ENCODE results near the gene CTSG. TPM values are rescaled to one million over a fixed set of nuclear protein-coding genes. Genes with fewer than 3 reads are reported as not detected.
"Not testable (repeated sequence)": the region's sequence is repeated elsewhere in the genome, so short reads cannot be mapped to it uniquely, and the experiment has no call there.

CTSG gene
- total RNA-seq, 1 donor from 2014 or later: not detected

DNA sequence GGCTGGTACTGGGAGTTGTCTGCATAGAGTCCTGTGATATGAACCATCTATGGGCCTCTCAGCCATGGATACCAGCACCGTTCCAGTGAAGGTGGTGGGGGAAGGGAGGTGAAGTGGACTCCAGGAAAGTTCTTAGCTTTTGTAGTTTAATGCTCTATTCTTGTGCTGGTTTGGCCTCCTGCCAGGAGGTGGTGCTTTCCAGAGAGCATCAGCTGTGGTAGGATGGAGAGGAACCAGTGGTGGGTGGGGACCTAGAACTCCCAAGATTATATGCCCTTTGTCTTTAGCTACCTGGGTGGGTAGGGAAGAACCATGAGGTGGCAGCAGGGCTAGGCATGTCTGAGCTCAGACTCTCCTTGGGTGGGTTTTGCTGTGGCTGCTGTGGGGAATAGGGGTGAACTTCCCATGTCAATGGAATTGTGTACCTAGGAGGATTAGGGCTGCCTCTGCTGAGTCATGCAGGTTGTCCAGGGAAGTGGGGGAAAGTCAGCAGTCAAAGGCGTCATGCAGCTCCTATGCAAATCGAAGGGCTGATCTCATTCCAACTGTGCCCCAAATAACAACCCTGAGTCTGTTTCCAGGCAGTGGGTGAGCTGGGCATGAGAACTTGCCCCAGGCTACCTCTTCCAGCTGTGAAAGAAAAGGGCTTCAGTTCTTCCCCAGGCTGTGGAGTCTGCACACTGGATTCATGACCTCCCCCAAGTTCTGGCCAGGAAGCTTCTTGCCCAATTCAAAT is 19.2 kb upstream of the CTSG start:
- Mint-ChIP-seq H3K27ac (ENCODE audit: unreplicated experiment) (no peak overlapping the region), H3K36me3 (ENCODE audit: unreplicated experiment) (no peaks in the 10 kb centered on the region), H3K27me3 (ENCODE audit: unreplicated experiment) (peaks cover under 1% of the 10 kb centered on the region), H3K9me3 (ENCODE audit: unreplicated experiment) (peaks cover 3% of the 10 kb centered on the region), H3K4me1 (ENCODE audit: low read depth, unreplicated experiment) (no peaks in the 10 kb centered on the region), H3K4me3 (ENCODE audit: unreplicated experiment) (no peak overlapping the region)
- no peak for DNase-seq
- TF ChIP-seq, protein P1, sequence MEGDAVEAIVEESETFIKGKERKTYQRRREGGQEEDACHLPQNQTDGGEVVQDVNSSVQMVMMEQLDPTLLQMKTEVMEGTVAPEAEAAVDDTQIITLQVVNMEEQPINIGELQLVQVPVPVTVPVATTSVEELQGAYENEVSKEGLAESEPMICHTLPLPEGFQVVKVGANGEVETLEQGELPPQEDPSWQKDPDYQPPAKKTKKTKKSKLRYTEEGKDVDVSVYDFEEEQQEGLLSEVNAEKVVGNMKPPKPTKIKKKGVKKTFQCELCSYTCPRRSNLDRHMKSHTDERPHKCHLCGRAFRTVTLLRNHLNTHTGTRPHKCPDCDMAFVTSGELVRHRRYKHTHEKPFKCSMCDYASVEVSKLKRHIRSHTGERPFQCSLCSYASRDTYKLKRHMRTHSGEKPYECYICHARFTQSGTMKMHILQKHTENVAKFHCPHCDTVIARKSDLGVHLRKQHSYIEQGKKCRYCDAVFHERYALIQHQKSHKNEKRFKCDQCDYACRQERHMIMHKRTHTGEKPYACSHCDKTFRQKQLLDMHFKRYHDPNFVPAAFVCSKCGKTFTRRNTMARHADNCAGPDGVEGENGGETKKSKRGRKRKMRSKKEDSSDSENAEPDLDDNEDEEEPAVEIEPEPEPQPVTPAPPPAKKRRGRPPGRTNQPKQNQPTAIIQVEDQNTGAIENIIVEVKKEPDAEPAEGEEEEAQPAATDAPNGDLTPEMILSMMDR (IDR thresholded peaks at IDR 0.05; ENCODE audit: partially characterized antibody, unreplicated experiment): no peak

DNA sequence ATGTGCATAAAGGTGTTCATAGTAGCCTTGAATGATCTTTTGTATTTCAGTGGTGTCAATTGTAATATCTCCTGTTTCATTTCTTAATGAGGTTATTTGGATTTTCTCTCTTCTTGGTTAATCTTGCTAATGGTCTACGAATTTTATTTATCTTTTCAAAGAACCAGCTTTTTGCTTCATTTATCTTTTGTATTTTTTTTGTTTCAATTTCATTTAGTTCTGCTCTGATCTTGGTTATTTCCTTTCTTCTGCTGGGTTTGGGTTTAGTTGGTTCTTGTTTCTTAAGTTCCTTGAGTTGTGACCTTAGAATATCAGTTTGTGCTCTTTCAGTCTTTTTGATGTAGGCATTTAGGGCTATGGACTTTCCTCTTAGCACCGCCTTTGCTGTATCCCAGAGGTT is 15.0 kb upstream of the CTSG start:
- not testable (repeated sequence) for H3K27ac Mint-ChIP-seq (ENCODE audit: unreplicated experiment); H3K36me3 Mint-ChIP-seq (ENCODE audit: unreplicated experiment); H3K27me3 Mint-ChIP-seq (ENCODE audit: unreplicated experiment); H3K4me1 Mint-ChIP-seq (ENCODE audit: low read depth, unreplicated experiment); H3K4me3 Mint-ChIP-seq (ENCODE audit: unreplicated experiment); H3K9me3 Mint-ChIP-seq (ENCODE audit: unreplicated experiment); DNase-seq

DNA sequence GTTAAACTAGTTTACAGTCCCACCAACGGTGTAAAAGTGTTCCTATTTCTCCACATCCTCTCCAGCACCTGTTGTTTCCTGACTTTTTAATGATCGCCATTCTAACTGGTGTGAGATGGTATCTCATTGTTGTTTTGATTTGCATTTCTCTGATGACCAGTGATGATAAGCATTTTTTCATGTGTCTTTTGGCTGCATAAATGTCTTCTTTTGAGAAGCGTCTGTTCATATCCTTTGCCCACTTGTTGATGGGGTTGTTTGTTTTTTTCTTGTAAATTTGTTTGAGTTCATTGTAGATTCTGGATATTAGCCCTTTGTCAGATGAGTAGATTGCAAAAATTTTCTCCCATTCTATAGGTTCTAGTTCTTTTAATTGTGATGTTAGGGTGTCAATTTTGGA is 8.4 kb upstream of the CTSG start:
- not testable (repeated sequence) for H3K9me3 Mint-ChIP-seq (ENCODE audit: unreplicated experiment); H3K36me3 Mint-ChIP-seq (ENCODE audit: unreplicated experiment); H3K4me3 Mint-ChIP-seq (ENCODE audit: unreplicated experiment); H3K27ac Mint-ChIP-seq (ENCODE audit: unreplicated experiment); DNase-seq; H3K27me3 Mint-ChIP-seq (ENCODE audit: unreplicated experiment); H3K4me1 Mint-ChIP-seq (ENCODE audit: low read depth, unreplicated experiment)

DNA sequence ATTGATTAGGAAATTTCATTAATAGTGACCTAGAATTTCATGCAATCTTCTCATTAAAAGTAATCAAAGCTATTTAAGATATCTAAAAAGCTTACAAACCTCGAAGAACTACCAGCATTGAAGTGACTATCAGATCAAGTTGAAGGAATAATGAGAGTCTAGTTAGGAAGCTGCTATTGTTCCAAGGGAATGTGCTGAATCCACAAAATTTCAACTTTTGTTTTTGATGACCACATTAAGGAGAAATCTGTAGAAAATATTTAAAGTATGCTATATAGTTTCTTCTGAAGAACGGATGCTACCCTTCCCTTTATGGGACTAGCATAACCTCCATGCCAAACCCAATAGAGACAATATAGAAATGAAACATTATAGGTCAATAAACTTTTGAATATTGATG is 2.5 kb upstream of the CTSG start:
- Mint-ChIP-seq H3K4me1 (ENCODE audit: low read depth, unreplicated experiment) (no peaks in the 10 kb centered on the region), H3K36me3 (ENCODE audit: unreplicated experiment) (no peaks in the 10 kb centered on the region), H3K27ac (ENCODE audit: unreplicated experiment) (no peak overlapping the region), H3K27me3 (ENCODE audit: unreplicated experiment) (no peaks in the 10 kb centered on the region), H3K9me3 (ENCODE audit: unreplicated experiment) (no peaks in the 10 kb centered on the region), H3K4me3 (ENCODE audit: unreplicated experiment) (no peak overlapping the region)
- TF ChIP-seq, protein P1 (IDR thresholded peaks at IDR 0.05; ENCODE audit: partially characterized antibody, unreplicated experiment): no peak
- no peak for DNase-seq

DNA sequence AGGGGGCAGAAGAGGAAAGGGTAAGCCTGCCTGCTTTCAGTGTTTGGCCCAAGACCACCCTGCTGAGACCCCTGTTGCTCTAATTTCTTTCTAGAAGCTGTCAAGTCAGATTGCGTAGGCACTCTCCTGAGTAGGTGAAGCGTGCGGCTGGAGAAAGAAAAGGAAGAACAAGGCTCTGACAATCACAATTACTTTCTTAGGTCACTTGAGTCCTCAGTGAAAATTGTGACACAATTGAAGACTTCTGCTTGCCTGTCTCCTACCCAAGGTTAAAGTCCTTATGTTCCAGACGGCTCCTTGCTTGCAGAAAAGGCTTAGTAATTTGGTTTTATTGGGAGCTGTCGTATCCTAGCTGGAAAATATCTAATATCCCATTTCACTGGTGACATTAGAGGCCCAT is 721 bp upstream of the CTSG start:
- H3K4me3 Mint-ChIP-seq (ENCODE audit: unreplicated experiment): no peak overlapping the region
- H3K9me3 Mint-ChIP-seq (ENCODE audit: unreplicated experiment): peaks cover 3% of the 10 kb centered on the region
- H3K27ac Mint-ChIP-seq (ENCODE audit: unreplicated experiment): no peak overlapping the region
- no peaks in the 10 kb centered on the region for H3K4me1 Mint-ChIP-seq (ENCODE audit: low read depth, unreplicated experiment)
- DNase-seq: no peak
- H3K27me3 Mint-ChIP-seq (ENCODE audit: unreplicated experiment): no peaks in the 10 kb centered on the region
- TF ChIP-seq, protein P1 (IDR thresholded peaks at IDR 0.05; ENCODE audit: partially characterized antibody, unreplicated experiment): no peak
- no peaks in the 10 kb centered on the region for H3K36me3 Mint-ChIP-seq (ENCODE audit: unreplicated experiment)

DNA sequence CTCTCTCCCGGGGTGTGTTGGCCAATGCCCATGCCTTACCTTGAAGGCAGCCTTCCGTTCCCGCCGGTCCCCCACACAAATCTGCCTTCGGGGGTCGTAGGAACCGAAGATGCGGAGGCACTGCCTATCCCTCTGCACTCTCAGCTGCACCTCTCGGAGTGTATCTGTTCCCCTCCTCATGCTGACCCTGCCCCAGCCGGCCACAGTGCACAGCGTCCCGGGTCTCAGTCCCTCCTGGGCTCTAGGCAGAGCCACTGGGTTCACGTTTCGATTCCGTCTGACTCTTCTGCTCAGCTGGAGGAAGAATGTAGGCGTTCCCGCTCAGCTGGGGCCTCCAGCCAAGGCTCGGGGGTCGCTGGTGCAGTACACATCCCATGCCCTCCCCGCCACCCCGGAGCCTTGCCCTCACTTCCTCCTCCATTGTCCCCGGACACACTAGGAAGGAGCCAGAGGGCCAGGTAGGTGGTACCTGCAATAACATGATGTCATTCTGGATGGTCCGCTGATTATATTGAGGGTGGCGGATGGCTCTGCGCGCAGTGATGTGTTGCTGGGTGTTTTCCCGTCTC is 1.8 kb downstream of the CTSG start:
- TF ChIP-seq, protein P1 (IDR thresholded peaks at IDR 0.05; ENCODE audit: partially characterized antibody, unreplicated experiment): no peak
- no peaks in the 10 kb centered on the region for H3K4me1 Mint-ChIP-seq (ENCODE audit: low read depth, unreplicated experiment)
- no peaks in the 10 kb centered on the region for H3K27me3 Mint-ChIP-seq (ENCODE audit: unreplicated experiment)
- no peak overlapping the region for H3K4me3 Mint-ChIP-seq (ENCODE audit: unreplicated experiment)
- no peaks in the 10 kb centered on the region for H3K36me3 Mint-ChIP-seq (ENCODE audit: unreplicated experiment)
- no peak for DNase-seq
- H3K27ac Mint-ChIP-seq (ENCODE audit: unreplicated experiment): no peak overlapping the region
- H3K9me3 Mint-ChIP-seq (ENCODE audit: unreplicated experiment): peaks cover 3% of the 10 kb centered on the region

Measured in glutamatergic neuron (in vitro differentiated cells).